Calu3 (cell line): ENCODE results near the gene USP32. TPM values are rescaled to one million over a fixed set of nuclear protein-coding genes. Genes with fewer than 3 reads are reported as not detected.

Experiments
- BruUV-seq: library from RNA; stranded (reverse); fragments of 400-500 nt; replicated peaks from 2 replicates; lab custom pipeline; 2021; lab: Mats Ljungman, UMichigan
- CTCF ChIA-PET: fragments of 300-600 bp; sonication (Branson Sonifier 250); formaldehyde crosslinking; loops from one replicate; lab custom pipeline; 2022; ENCODE audit warnings: antibody characterized with exemption; lab: Charles Lee
- DNase-seq: peaks from one replicate; pipeline ENCODE4 v3.0.0; 2022
- H3K27ac Mint-ChIP-seq: one replicate; pipeline ENCODE4 v1.8.0; 2022; ENCODE audit warnings: mixed read lengths; ENCODE audit not compliant: unreplicated experiment
- H3K27me3 Mint-ChIP-seq: one replicate; pipeline ENCODE4 v1.8.0; 2022; ENCODE audit warnings: mixed read lengths; ENCODE audit not compliant: unreplicated experiment
- H3K36me3 Mint-ChIP-seq: one replicate; pipeline ENCODE4 v1.8.0; 2022; ENCODE audit warnings: mild to moderate bottlenecking, moderate library complexity, mixed read lengths; ENCODE audit not compliant: insufficient read depth, unreplicated experiment
- H3K4me1 Mint-ChIP-seq: one replicate; pipeline ENCODE4 v1.8.0; 2022; ENCODE audit warnings: mild to moderate bottlenecking, low read depth, mixed read lengths; ENCODE audit not compliant: unreplicated experiment
- H3K4me3 Mint-ChIP-seq: one replicate; pipeline ENCODE4 v1.8.0; 2022; ENCODE audit warnings: mild to moderate bottlenecking, low read depth, moderate library complexity, mixed read lengths; ENCODE audit not compliant: unreplicated experiment
- H3K9me3 Mint-ChIP-seq: one replicate; pipeline ENCODE4 v1.8.0; 2022; ENCODE audit warnings: low read depth, mixed read lengths; ENCODE audit not compliant: unreplicated experiment
- intact Hi-C: fragments of 100-400 bp; cut with micrococcal nuclease; formaldehyde crosslinking; loops from one replicate; pipeline ENCODE4 v1.10.0; 2022; ENCODE audit not compliant: unreplicated experiment
- total RNA-seq: library from RNA; stranded (reverse); gene quantifications from 2 replicates; pipeline ENCODE4 v1.2.3, GENCODE V29; 2022
- TF ChIP-seq, protein P1 (sequence below): fragments of 200-600 bp; IDR thresholded peaks from one replicate; pipeline ENCODE4 v1.8.0; 2022; ENCODE audit warnings: antibody characterized with exemption; ENCODE audit not compliant: unreplicated experiment

The USP32 gene
- total RNA-seq, 1 experiment from 2014 or later: 29.6 TPM

DNA sequence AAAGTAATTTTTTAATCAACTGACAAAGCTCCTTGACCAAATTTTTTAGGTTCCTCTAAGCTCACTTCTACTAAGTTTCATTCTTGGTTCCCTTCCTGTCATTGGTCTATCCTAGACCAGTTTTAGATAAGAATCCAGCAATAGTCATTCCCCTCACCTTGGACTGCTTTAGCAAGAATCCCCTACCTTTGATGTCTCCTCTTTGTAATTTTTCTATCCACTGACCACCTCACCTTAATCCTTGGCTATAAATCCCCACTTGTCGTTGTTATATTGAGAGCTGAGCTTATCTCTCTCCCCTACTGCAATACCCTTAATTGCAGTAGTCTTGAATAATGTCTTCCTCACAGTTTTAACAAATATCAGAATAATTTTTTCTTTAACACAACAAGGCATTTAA, 107.2 kb downstream of the USP32 start:
- TF ChIP-seq, protein P1, sequence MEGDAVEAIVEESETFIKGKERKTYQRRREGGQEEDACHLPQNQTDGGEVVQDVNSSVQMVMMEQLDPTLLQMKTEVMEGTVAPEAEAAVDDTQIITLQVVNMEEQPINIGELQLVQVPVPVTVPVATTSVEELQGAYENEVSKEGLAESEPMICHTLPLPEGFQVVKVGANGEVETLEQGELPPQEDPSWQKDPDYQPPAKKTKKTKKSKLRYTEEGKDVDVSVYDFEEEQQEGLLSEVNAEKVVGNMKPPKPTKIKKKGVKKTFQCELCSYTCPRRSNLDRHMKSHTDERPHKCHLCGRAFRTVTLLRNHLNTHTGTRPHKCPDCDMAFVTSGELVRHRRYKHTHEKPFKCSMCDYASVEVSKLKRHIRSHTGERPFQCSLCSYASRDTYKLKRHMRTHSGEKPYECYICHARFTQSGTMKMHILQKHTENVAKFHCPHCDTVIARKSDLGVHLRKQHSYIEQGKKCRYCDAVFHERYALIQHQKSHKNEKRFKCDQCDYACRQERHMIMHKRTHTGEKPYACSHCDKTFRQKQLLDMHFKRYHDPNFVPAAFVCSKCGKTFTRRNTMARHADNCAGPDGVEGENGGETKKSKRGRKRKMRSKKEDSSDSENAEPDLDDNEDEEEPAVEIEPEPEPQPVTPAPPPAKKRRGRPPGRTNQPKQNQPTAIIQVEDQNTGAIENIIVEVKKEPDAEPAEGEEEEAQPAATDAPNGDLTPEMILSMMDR: no peak
- Mint-ChIP-seq H3K4me1 (no peaks in the 10 kb centered on the region), H3K9me3 (no peaks in the 10 kb centered on the region), H3K36me3 (no peaks in the 10 kb centered on the region), H3K27ac (no peak overlapping the region), H3K4me3 (no peak overlapping the region), H3K27me3 (no peaks in the 10 kb centered on the region)
- CTCF ChIA-PET: no interaction called here
- intact Hi-C loops: no loop called here
- BruUV-seq: no TSS peak
- no peak for DNase-seq

DNA sequence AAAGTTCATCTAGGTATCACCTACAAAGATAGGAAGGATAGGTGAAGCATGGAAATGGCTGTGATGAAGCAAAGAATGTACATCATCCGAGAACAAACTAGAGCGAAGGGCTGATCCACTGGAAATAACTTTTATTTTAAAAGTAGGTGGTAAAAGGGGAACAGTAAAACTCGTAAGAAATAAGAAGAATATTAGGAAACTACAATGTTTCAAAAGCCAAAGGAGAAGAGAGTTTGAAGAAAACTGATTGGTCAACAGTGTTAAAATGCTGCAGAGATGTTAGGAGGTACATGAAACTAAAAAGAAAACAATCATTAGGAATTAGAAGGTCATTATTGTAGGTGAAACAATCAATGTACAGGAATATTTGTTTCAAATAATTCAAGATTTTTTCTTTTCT, 108.1 kb downstream of the USP32 start:
- no TSS peak for BruUV-seq
- Mint-ChIP-seq H3K27me3 (no peaks in the 10 kb centered on the region), H3K27ac (no peak overlapping the region), H3K4me1 (no peaks in the 10 kb centered on the region), H3K4me3 (no peak overlapping the region), H3K36me3 (no peaks in the 10 kb centered on the region), H3K9me3 (no peaks in the 10 kb centered on the region)
- CTCF ChIA-PET: no interaction called here
- DNase-seq: no peak
- intact Hi-C loops: no loop called here
- TF ChIP-seq, protein P1: no peak

DNA sequence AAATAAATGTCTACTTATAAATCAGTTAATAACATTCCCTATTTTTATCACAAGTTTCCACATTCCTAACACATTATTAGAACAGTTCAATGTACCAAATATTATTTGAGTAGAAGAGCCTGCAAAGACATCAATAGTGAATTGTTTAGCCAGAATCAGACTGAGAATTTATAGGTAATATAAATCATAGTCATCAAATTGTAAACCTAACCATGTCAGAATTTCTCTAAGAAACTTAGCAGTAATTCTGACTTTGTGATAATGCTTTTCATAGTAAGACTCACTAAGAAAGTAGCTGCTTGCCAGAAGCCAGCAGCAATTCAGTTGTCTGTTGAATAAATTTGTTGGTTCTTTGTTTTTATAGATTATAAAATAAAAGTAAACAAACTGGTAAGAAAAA, 111.3 kb downstream of the USP32 start:
- TF ChIP-seq, protein P1: no peak
- Mint-ChIP-seq H3K4me3 (no peak overlapping the region), H3K36me3 (no peaks in the 10 kb centered on the region), H3K27ac (no peak overlapping the region), H3K4me1 (no peaks in the 10 kb centered on the region), H3K27me3 (no peaks in the 10 kb centered on the region), H3K9me3 (no peaks in the 10 kb centered on the region)
- DNase-seq: no peak
- BruUV-seq: no TSS peak
- CTCF ChIA-PET: no interaction called here
- intact Hi-C loops: no loop called here

DNA sequence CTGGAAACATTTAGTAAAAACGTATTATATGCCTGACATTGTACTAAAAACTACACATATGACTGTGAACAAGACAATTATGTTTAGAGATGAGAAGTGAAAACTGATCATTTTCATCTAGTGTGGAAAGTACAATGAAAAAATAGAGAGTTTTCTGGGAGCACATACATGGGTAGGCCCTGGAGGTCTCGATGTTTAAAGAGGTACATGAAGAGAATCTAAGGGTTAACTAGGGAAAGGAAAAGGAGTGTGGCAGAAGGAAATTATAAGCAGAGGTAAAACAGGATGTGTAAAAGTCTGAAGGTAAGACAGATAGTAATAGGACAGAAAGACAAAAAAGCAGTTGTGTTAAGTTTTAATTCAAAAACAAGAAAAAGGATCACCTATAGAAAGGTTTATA, 113.7 kb downstream of the USP32 start:
- H3K27ac Mint-ChIP-seq: no peak overlapping the region
- no peaks in the 10 kb centered on the region for H3K27me3 Mint-ChIP-seq
- DNase-seq: no peak
- no TSS peak for BruUV-seq
- TF ChIP-seq, protein P1: no peak
- intact Hi-C loops: no loop called here
- no peak overlapping the region for H3K4me3 Mint-ChIP-seq
- no peaks in the 10 kb centered on the region for H3K4me1 Mint-ChIP-seq
- CTCF ChIA-PET: no interaction called here
- H3K36me3 Mint-ChIP-seq: no peaks in the 10 kb centered on the region
- no peaks in the 10 kb centered on the region for H3K9me3 Mint-ChIP-seq
